ENCODE data around the gene LSM7.

Gene LSM7

GRCh38 chr19:2328401-2329148 lies at the start of gene LSM7, which contains the start of gene SPPL2B:
Gene LSM7 (minus strand): TSS chr19:2328586. CDS start chr19:2328566, 20 bp downstream.
Gene SPPL2B (plus strand): TSS chr19:2328684. CDS start chr19:2328710, 26 bp downstream.
- DNase-seq (ENCODE audit: low spot score): peak; percentile 93

- DNase-seq (ENCODE audit: low spot score): no peak
Observed at GRCh38 chr19:2376784-2377519, 48.6 kb upstream of the LSM7 start.

GRCh38 chr19:2375353-2376121 lies 47.2 kb upstream of the LSM7 start:
- DNase-seq (ENCODE audit: low spot score): no peak

- no peak for DNase-seq (ENCODE audit: low spot score)
Observed at GRCh38 chr19:2374808-2375207, 46.4 kb upstream of the LSM7 start.

GRCh38 chr19:2372076-2372612 lies 43.8 kb upstream of the LSM7 start:
- DNase-seq (ENCODE audit: low spot score): no peak

- no peak for DNase-seq (ENCODE audit: low spot score)
Observed at GRCh38 chr19:2371656-2372055, 43.3 kb upstream of the LSM7 start.

GRCh38 chr19:2365201-2365970 lies 37.0 kb upstream of the LSM7 start:
- no peak for DNase-seq (ENCODE audit: low spot score)

- no peak for DNase-seq (ENCODE audit: low spot score)
Observed at GRCh38 chr19:2363419-2363818, 35.0 kb upstream of the LSM7 start.

GRCh38 chr19:2362970-2363300 lies 34.5 kb upstream of the LSM7 start:
- DNase-seq (ENCODE audit: low spot score): no peak

GRCh38 chr19:2362046-2362969 lies 33.9 kb upstream of the LSM7 start:
- no peak for DNase-seq (ENCODE audit: low spot score)

GRCh38 chr19:2361246-2362045 lies 33.1 kb upstream of the LSM7 start:
- DNase-seq (ENCODE audit: low spot score): no peak

- DNase-seq (ENCODE audit: low spot score): no peak
Observed at GRCh38 chr19:2360833-2361232, 32.4 kb upstream of the LSM7 start.

- no peak for DNase-seq (ENCODE audit: low spot score)
Observed at GRCh38 chr19:2359992-2360685, 31.8 kb upstream of the LSM7 start, which contains the start of gene TMPRSS9. Gene TMPRSS9 (plus strand): TSS chr19:2360265. CDS start chr19:2389786, 29,521 bp downstream.

- DNase-seq (ENCODE audit: low spot score): no peak
Observed at GRCh38 chr19:2358548-2359173, 30.3 kb upstream of the LSM7 start.

GRCh38 chr19:2357279-2358206 lies 29.2 kb upstream of the LSM7 start:
- DNase-seq (ENCODE audit: low spot score): no peak

- no peak for DNase-seq (ENCODE audit: low spot score)
Observed at GRCh38 chr19:2356036-2356646, 27.8 kb upstream of the LSM7 start.

Data from left forelimb (tissue), 1 donor.